Astrocyte (in vitro differentiated cells and primary cell): Measurements from ENCODE around the gene OXCT1.

ENCODE experiments used
- EZH2 ChIP-seq: IDR thresholded peaks from 2 replicates; pipeline ENCODE4 v1.6.1; 2012; ENCODE audit warnings: mild to moderate bottlenecking, low read length, inconsistent platforms; ENCODE audit not compliant: insufficient read depth
- TF ChIP-seq, protein P1 (sequence below): IDR thresholded peaks from 2 replicates; pipeline ENCODE4 v1.5.1; 2011; ENCODE audit warnings: low read depth, mild to moderate bottlenecking, inconsistent platforms, low read length, moderate library complexity; ENCODE audit not compliant: insufficient read depth

DNA sequence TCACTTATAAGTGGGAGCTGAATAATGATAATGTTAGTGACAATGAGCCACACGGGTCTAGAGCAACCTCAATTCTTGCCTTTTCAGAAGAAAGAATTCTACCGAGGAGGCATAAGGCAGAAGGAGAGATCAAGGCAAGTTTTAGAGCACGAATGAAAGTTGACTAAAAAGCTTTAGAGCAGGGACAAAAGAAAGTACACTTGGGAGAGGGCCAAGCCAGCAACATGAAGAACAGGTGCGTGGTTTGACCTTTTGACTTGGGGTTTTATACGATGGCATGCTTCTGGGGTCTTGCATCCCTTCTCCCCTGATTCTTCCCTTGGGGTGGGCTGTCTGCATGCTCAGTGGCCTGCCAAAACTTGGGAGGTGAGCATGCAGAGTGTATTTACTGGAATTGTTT is 12.5 kb upstream of the OXCT1 start:
- TF ChIP-seq, protein P1, sequence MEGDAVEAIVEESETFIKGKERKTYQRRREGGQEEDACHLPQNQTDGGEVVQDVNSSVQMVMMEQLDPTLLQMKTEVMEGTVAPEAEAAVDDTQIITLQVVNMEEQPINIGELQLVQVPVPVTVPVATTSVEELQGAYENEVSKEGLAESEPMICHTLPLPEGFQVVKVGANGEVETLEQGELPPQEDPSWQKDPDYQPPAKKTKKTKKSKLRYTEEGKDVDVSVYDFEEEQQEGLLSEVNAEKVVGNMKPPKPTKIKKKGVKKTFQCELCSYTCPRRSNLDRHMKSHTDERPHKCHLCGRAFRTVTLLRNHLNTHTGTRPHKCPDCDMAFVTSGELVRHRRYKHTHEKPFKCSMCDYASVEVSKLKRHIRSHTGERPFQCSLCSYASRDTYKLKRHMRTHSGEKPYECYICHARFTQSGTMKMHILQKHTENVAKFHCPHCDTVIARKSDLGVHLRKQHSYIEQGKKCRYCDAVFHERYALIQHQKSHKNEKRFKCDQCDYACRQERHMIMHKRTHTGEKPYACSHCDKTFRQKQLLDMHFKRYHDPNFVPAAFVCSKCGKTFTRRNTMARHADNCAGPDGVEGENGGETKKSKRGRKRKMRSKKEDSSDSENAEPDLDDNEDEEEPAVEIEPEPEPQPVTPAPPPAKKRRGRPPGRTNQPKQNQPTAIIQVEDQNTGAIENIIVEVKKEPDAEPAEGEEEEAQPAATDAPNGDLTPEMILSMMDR: no peak
- TF ChIP-seq EZH2: no peak
